M059J (cell line): ENCODE results near the gene HMCES. TPM values are rescaled to one million over a fixed set of nuclear protein-coding genes. Genes with fewer than 3 reads are reported as not detected.
"Not testable (repeated sequence)": the region's sequence is repeated elsewhere in the genome, so short reads cannot be mapped to it uniquely, and the experiment has no call there.

Experiments used
- DNase-seq: peaks from one replicate; pipeline ENCODE4 v3.0.0-alpha.2; 2012; ENCODE audit warnings: low read depth
- total RNA-seq: library from RNA; depleted of rRNA; stranded (reverse); fragments of >200 nt; shearing (Covaris generic); gene quantifications from 2 replicates; pipeline ENCODE4 v1.2.3, GENCODE V29; 2014

The HMCES gene
- total RNA-seq, 1 experiment from 2014 or later = 46.4 TPM

DNA sequence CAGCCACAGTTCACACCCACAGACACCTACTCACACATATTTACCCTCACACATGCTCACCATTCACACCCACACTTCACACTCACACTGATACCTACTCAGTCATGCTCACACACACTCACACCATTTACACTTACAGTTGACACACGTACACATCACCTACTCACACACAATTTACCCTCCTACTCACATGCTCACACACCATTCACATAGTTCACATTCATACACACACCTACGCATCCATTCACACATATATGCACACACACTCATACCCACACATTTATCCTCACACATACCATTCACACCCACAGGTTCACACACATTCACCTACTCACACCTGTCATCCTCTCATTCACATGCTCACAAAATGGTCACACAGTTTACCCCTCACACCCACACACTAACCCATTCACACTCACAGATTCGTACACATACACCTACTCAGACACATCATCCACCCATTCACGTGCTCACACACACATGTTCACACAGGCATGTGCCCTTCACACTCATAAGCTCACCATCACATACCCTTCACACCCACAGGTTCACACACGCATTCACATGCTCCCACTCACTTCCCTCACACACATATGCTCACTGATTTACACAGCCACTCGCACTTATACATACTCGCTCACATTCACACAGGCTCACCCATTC lies 42.3 kb downstream of the HMCES start:
- no peak for DNase-seq

DNA sequence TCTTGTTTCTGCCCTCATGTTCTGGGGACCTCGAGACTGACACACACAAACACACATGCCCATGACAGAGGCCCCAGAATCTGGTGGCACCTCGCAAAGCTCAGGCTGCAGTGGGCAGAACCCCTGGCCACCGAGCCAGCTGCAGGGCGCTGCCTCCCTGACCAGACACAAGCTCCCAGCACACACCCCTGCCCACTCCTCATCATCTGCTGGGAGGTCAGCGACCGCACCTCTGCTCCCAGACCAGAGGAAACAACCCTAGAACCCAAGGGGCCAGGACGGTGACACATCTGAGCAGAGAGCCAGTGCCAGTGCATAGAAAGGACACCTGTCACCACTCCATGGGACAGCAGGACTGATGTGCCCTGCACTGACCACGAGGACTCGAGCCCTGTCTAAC lies 43.2 kb downstream of the HMCES start:
- DNase-seq = no peak

DNA sequence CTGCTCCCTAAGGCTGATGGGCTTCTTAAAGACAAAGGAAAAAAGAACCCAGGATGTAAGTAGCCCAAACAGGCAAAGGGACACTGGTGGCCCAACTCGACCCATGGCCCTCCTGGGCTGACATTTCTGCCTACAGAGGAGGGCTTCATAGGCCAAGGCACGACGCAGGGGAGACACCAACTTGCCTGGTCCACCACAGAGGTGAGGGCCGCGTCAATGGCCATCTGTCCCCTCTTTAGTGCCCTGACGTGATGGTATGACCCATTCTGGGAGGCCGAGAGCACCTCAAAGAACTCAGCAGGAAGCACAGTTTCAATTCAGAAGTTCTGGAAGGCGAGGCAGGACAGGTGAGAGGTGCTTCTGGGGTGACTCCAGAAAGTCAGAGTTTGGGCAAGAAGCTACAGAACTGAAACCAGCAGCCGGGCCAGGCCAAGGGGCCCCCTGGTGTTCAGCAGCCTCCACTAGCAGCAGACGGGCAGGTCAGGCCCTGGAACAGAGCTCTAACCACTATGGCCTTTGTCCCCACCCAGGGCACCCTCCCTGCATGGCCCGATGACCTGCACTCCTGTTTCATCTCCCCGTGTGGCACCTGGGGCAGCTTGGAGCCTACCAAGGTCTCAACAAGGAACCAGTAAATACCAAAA lies 45.1 kb downstream of the HMCES start:
- no peak for DNase-seq

DNA sequence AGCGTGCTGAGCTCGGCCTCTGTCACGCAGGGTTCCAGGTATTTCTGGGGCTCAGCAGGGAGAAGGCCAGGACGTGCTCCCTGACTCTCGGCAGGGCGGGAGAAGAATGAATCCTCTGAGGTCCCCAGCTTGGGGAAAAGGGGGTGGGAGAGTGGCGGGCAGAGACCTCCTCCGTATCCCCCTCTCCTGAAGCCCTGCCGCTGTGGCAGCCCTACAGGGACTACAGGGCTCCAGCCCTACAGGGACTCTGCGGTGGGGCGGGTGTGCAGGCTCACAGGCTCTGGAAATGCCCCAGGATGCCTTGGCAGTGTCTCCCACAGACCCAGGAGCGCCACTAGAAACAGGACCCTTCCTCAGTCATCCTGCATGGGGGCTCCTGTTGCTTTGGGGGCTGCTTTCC lies 46.2 kb downstream of the HMCES start:
- DNase-seq = no peak

DNA sequence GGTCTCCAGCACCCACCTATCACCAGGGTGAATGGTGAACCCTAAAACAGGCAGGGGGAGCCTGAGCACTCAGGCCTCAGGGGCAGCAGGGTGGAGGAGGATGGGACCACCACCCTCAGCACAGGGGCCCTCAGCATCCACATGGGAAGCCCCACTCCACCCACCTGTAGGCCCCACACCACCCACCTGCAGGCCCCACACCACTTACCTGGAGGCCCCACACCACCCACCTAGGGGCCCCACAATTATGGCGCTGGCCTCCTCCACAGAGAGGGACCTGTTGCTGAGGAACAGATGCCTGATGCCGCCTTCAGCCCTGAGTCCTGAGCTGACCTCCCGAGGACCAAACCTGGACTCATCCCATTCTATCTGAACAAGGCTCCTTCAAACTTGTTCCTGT lies 46.7 kb downstream of the HMCES start:
- no peak for DNase-seq

DNA sequence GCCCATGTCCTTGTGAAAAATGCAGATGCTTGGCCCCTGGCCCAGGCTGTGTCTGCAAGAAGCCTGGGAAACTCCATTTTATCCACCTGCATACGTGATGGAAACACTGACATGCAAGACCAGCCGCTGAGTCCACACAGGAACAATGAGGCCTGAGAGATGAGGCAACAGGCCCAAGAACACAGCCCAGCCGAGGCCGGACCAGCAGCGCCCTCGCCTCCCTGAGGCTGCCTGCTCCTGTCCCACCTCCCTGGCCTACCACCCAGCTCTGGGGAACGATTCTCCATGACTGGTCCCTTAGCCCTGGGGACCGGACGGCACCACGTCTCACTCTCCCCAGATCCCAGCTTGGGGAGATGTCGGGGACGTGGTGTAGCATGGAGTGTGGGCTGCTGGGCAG lies 47.5 kb downstream of the HMCES start:
- DNase-seq = no peak

DNA sequence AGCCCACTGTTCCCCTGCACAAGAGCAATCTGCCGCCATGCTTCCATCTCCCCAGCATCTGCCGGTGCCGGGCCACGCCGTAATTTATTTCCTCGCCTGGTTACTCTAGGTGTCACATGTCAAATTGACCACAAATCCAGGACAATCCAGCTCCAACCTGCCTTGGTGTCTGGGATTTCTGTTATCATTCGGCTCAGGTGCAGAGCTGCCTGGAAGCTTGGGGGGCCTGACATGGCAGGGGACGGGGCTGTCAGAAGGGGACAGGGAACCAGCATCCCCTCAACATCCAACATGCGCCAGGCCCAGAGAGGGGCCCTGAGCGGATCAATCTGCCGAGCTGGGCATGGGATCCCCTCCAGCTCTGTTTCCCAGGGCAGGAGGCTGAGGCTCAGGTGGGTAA lies 47.9 kb downstream of the HMCES start:
- no peak for DNase-seq

DNA sequence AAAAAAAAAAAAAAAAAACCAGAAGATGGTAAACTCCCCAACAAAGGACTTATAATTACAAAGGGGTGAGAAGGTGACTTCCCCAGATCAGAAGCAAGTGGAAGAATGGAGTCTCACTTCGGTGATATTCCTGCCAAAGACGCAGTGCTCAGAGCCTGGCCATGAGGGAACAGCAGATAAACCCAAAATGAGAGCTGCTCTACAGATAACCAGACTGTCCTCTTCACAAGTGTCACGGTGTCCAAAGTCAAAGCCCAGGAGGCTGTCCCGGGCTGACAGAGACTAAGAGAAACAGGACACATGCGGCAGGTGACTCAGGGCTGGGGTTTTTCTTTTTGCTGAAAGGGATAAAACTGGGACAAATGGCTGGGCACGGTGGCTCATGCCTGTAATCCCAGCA lies 48.8 kb downstream of the HMCES start:
- DNase-seq = no peak

DNA sequence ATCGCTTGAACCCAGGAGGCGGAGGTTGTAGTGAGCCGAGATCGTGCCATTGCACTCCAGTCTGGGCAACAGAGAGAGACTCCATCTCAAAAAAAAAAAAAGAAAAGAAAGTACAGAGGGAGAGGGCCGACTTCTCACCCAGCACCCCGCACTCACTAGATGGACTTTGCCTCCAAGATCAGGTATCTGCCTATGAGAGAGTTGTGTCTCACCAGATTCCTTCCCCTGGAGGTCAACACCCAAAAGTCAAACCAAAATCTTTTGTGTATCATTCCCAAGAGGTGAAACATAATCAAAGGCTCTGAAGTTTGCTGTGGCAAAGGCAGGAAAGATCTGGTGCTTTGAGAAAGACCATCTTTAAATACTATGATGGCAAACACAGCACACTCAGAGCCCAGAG lies 51.2 kb downstream of the HMCES start:
- DNase-seq = no peak

DNA sequence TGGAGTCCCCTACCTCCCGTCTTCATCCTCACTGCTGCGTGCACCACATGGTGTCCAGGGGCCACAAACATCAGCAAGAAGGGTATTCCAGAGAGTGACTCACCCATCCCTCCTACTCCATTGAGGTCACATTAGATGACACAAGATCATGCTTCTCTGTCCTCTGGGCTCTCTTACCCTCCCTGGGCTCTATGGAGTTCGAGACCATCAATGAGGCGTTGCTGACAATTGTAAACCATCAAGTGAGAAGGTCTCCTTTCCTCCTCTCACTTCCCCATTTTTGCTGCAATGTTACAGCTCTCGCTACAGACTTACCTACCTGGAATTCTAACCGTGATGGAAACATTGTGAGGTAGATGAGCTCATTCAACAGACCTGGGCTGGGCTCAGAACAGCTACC lies 51.7 kb downstream of the HMCES start:
- no peak for DNase-seq

DNA sequence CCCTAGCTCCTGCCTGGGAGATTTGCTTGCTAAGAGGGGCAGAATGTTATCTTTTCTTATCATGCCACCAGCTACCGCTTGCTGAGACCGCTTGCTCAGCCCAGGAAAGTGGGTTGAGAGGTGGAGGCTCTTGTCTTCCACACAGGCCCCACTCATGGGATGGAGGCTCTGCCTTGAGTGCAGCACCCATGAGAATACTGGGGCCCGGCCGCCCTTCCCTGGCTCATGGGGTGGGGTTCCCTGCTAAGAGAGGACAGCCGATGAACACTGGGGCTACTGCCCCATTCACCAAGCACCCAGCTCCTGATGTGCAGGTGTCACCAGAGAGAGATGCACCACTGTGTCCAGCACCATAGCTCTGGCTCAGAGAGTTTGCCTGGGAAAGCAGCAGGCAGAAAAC lies 55.2 kb downstream of the HMCES start:
- no peak for DNase-seq

DNA sequence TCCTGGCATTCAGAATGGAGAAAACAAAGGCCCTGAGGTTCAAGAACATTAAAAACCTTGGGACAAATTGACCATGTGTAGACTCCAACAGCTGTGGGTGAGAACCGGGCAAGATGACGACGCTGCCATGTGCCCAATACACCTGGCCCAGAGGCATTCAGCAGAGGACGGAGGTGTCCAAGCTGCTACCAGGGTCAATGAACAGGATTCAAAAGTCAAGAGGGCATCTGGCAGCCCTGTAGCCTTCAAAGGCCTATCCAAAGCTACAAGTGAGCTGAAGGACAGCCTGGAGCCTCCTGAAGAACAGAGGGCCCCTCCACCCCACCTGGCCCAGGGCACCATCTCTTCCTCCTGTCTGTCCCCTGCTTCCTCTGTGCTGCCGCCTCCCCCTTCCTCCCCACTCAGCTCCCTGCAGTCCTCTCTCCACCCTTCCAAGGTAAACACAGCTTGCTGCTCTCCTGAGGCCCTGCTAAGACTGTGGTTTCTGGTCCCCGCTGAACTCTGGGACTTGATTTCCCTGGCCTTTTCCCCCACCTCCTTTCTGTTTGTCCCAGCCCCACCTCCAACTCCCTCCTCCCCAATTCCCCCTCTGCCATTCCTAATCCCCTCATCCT lies 57.5 kb downstream of the HMCES start:
- DNase-seq = no peak

DNA sequence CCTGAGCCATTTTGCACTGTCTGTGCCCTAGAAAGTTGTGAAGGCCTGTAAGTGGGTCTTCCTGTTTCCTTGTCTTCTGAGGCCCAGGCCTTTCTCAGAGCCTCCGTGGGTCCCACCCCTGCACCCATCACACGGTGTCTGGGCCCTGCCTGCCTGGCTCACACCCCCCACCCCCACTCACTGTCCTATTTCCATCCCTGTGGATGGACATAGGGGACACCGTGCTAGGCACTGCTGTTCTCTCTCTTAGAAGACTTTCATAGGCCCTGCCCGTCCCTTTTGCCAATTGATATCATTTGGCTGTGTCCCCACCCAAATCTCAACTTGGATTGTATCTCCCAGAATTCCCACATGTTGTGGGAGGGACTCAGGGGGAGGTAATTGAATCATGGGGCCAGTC lies 59.0 kb downstream of the HMCES start:
- DNase-seq = not testable (repeated sequence)

DNA sequence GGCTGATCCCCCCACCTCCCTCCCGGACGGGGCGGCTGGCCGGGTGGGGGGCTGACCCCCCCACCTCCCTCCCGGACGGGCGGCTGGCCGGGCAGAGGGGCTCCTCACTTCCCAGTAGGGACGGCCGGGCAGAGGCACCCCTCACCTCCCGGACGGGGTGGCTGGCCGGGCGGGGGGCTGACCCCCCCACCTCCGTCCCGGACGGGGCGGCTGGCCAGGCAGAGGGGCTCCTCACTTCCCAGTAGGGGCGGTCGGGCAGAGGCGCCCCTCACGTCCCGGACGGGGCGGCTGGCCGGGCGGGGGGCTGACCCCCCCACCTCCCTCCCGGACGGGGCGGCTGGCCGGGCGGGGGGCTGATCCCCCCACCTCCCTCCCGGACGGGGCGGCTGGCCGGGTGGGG lies 60.5 kb downstream of the HMCES start:
- not testable (repeated sequence) for DNase-seq

DNA sequence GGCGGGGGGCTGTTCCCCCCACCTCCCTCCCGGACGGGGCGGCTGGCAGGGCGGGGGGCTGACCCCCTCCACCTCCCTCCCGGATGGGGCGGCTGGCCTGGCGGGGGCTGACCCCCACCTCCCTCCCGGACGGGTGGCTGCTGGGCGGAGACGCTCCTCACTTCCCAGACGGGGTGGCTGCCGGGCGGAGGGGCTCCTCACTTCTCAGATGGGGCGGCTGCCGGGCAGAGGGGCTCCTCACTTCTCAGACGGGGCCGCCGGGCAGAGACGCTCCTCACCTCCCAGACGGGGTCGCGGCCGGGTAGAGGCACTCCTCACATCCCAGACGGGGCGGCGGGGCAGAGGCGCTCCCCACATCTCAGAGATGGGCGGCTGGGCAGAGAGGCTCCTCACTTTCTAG lies 61.2 kb downstream of the HMCES start:
- not testable (repeated sequence) for DNase-seq

DNA sequence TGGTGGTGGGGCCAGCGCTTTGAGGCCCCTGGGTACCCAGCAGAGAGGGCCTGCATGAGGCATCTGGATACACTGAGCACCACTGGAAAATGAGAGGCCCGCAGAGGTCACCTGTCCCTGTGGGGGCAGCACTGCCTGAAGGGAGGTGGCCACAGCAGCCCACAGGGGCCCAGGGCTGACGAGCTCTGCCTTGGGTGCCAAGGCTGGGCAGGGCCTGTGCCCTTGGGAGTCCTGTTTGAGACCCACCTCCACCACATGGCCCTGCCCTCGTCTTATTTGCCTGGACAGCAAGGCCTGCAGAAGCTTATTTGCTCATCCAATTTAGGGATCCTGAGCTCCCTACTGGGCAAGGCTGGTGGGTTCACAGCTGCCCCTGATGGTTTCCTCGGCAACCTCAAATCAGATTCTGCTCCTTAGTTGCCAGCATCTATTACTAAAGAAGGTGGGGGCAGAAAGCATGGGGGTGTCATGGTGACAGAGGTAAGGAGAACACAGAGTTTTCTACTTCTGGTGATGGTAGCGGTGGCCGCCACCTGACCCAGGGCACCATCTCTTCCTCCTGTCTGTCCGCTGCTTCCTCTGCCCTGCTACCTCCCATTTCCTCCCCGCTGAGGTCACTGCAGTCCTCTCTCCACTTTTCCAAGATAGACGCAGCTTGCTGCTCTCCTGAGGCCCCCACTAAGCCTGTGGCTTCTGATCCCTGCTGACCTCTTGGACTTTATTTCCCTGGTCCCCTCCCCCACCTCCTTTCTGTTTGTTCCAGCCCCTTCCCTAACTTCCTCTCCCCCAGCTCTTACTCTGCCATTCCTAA lies 62.9 kb downstream of the HMCES start:
- no peak for DNase-seq

DNA sequence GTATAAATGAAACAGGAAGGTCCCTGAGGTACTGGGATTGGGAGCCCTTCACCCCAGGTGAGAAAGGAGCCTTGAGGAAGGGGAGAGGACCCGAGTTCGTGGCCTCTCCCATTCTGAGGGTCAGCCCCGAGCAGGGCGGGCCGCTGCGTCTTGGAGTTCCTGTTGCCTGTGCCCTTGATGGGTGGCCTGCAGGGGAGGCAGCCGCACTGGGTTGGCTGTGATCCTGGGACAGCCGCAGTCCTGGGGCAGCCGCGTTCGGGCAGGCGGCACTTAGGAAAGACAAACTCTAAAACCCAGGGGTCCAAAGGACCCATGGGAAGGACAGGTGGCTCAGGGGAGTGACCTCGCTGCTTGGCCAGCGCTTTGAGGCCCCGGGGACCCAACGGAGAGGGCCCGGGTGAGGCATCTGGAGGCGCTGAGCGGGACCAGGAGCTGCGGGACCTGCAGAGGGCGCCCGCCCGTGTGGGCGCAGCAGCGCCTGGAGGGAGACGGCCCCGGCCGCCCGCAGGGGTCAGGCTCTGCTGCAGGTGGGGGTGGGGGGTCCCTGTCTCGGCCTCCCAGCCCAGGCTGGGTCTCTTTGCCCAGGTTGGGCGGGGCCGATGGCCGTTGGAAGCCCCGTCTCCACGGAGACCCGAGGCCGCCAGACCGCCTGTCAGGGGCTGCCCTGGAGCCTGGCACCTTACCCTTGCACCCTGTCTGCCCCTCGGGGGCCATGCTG lies 65.1 kb downstream of the HMCES start:
- peak; percentile 54 for DNase-seq

DNA sequence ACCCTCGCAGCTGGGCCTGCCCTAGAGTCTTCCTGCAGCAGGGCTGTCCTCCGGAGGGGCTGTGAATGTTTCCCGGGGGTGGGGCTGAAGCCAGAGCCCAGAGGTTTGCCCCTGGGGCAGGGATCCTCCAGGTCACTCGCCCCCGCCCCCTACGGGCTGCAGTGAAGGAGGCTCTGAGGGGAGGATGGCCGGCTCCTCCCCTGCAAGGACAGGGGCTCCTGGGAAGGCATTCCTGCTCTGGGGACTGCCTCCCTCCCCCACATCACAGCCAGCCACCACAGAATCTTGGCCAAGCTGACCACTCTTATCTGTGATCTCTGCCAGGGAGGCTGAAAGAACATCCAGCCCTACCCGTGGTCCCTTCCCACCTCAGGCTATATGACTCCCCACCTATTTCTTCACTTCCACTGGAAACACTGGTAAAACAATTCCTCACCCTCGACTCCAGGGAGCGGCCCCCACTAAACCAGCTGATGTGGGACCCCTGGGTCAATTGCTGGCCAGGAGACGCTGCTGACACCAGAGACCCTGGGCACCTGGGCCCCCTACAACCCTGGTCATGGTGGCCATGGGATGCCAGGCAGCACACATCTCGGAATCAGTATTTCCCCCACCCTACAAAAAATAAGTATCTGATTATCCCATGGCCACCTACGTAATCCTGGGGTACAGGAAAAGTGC lies 66.0 kb downstream of the HMCES start:
- peak; percentile 82 for DNase-seq

DNA sequence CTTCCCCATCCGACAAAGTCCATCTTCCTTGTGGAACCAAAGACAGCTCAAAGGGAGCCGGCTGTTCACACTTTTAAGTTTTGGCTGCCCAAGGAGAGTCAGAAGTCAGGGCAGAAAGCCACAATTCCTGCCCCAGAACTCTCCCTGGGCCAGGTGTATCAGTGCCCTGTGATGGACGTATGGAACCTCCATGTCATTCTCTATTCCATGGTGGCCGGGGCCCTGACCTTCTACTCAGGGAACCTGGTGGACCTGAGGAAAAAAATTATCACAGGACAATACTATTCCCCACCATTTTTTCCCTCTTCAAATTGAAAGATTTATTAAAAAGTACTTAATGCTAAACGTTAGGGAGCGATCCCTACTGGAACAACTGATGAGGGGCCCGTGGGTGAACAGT lies 66.6 kb downstream of the HMCES start:
- DNase-seq = no peak

DNA sequence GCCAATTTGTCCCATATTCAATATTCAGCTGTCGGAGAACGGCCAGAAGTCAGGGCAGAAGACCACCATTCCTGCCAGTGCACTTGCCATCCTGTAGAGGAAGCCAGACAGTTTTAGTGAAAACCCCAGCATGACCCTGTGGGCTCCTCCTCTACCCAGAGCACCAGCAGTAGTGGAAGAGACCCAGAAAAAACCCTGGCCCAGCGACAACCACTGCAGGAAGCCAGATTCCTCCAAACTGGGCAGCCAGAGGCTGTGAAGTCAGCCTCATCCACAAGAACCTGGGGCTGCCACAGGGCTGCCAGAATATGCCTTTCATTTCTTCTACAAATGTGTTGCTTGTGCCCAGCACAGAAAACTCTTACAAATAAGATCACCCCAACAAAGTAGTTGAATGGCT lies 67.3 kb downstream of the HMCES start:
- DNase-seq = peak; percentile 37

DNA sequence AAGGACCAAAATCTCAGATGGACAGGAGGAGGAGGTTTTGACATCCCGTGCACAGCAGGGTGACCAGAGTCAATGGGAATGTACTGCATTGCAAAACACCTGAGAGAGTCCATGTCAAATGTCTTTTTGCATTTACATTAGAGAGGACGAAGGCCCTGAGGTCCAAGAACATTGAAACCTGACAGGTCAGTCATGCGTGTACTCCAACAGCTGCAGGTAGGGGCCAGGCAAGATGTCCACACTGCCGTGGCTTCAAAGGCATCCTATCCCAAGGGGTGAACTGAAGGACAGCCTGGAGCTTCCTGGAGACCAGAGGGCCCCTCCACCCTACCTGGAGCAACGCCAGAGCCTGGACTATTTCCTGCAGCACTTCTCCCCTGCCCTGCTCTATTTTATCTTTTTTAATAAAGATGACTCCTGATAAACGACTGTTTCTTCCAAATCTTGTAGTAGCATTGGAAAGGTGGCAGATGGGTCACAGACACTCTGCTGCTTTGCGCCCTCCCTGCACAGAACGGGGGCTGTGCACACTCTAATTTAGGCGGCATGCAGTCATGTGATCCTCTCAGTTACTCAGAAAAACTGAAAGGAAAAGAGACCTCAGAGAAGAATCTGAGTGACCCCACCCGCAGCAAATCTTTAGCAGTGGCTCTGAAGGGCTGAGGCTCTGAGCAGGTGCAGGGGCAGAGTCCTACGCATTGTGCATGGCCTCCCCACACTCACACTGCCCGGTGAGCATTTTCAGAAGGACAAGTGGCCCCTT lies 68.2 kb downstream of the HMCES start:
- peak; percentile 25 for DNase-seq
